ENCODE results near the gene C5orf52.
"Not testable (repeated sequence)": the region's sequence is repeated elsewhere in the genome, so short reads cannot be mapped to it uniquely, and the experiment has no call there.

C5orf52 gene

DNA sequence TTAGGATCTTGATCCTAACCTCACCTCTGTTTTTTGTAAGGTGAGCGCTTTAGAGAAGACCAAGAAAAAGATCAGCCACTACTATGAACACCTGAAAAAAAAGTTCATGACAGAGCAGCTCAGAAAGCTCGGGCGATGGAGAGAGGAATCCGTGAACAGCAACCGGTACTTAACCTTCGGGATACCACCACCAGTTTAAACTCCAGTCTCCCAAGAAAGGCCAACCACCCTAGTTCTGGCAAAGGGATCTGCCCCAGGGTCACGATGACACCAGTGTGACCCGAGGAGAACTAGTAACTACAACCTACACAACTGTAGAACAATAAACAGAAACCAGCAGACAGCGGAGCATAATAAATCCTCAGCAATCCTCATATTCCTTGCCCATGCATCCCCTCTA lies 8.5 kb downstream of the C5orf52 start:
- FAIRE-seq = no peak

DNA sequence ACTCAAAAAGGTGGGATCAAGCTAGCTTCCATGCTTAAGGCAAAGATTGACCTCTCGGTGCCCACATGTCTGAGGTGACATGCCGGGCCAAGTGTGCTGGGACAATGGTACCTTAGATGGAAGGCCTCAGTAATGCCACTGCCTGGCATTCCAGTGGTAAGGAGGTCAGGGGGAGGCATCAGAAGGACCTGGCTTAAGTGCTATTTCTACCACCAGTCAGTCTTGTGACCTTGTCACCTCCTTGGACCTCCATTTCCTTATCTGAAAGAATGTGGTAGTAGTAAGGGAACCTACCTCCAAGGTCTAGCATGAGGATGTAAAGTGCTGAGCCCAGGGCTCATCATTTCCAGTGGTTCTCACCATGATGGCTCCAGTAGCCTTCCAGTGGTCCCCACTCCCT lies 8.9 kb downstream of the C5orf52 start:
- no peak for FAIRE-seq

GRCh38 chr5:157681048-157681447 lies 9.7 kb downstream of the C5orf52 start:
- no peak for FAIRE-seq

GRCh38 chr5:157682257-157682656 lies 10.9 kb downstream of the C5orf52 start:
- FAIRE-seq = no peak

- not testable (repeated sequence) for FAIRE-seq
These were observed 15.2 kb downstream of the C5orf52 start for GRCh38 chr5:157686276-157687197.

DNA sequence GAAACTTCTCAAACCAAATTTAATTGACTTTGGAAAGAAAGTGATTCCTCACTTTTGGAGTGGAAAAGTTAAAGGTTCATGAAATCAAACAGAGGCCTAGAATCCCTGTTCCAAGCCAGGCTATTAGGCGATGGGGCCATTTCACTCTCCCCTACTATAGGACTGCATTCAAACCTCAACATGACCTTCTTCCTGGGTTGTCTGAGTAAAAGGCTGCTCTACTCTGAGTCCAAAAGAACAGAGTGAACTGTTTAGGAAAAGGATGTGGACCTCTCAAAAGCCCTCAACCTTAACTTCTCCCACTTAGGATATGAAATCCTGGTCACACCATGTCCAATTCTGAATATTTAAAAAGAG lies 15.8 kb downstream of the C5orf52 start:
- no peak for FAIRE-seq

DNA sequence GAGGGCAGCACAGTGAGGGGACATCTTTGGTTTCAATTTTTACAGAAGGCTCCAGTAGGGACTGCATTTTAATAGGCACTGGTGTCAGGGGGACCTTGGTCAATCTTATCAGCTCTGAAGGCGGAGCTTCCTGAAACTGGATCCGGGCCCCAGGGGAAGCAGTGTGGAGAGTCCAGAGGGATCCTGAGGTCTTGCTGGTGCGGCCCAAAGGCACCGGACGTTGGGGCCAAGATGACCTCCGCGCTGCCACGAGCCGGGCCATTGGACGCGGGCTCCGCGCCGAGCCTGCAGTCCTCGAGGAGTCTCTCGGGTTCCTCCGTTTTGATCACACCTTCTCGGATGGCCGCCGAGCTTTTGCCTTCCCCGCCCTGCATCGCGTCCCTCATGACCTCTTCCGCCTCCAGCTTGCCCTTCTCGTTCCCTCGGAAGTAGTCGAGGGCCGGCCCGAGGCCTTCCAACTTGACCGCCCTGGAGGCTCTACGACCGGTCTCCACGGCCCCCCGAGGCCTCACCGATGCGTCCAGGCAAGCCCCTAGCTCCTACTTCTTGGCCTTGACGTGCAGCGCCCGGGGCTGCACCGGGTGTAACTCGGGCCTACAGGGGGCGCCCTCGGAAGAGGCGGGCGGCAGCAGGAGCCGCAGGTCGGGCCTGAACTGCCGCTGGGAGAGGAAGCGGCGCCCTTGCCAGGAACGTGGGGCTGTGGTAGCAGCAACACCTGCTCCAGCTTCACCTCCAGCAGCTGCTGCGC lies 18.8 kb downstream of the C5orf52 start:
- no peak for FAIRE-seq

- FAIRE-seq = no peak
These were observed 19.5 kb downstream of the C5orf52 start for GRCh38 chr5:157690690-157691433.

- FAIRE-seq = not testable (repeated sequence)
These were observed 22.5 kb downstream of the C5orf52 start for GRCh38 chr5:157693816-157694215.

GRCh38 chr5:157696154-157696553 lies 24.8 kb downstream of the C5orf52 start:
- not testable (repeated sequence) for FAIRE-seq

DNA sequence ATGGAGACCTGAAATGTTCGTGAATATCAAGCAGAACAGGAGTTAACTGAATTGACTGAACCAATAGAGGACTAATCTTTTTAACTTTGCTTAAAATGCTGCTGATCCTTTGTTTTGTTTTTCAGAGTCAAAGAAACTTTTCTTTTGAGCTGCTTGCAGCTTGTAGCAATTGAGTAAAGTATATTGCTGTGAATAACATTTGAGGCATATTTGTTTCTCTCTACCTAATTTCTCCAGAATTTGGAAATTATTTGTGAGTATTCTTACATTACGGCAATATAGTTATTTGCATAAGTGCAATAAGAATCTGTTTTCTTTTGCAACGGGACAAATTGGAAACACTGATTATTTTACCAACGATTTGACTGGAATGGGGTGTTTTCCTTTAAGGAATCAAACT lies 27.3 kb downstream of the C5orf52 start:
- FAIRE-seq = not testable (repeated sequence)

DNA sequence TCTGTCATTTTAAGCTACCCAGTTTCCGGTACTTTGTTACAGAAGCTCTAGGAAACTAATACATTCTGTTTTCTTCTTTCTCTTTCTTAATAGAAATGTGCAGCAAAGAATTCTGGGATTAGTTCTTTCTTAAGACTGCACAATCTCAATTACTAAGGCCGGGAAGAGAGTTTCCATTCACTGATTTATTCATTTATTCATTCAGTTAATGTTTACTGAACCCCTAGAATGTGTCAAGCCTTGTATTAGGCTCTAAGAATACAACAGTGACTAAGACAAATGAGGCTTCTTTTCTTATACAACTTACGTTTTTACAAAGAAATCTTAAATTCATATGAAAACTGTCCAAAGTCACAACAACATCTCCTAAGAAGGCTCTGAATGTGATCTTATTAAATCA lies 32.4 kb downstream of the C5orf52 start:
- FAIRE-seq = no peak

DNA sequence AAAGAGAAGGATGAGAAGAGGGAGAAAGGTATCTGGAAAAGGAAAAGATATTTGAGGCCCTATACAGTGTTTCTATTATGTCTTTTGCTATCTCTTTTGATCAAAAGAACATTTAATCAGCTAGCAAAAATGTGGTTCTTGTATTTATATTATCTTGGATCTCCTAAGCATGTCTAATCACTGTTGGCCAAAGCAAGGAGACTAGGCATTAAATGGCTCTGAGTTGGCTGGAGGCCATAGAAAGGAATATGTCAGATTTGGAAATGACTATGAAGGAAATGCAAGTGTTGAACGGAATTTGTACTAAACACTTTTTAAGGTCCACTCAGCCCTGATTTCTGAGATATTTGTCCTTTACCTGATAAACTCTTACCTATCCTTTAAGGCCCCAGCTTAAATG lies 37.5 kb downstream of the C5orf52 start:
- no peak for FAIRE-seq

GRCh38 chr5:157709346-157709745 lies 38.0 kb downstream of the C5orf52 start:
- FAIRE-seq = no peak

DNA sequence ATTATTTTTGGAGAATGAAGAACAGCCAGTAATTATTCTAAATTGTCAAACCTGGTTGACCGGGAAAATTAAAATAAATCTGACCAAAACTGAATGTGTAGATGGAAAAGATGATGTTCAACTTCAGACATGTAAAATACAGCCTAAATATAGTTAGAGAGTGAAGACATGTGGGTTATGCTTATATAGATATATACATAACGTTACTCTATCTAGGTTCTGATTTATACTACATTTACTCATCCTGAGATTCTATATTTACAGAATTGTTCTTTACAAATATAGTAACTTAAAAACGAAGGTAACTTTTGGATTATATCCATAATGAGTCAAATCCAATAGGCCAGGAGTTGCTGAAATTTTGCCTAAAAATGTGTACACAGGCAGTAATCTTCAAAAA lies 39.1 kb downstream of the C5orf52 start:
- no peak for FAIRE-seq

GRCh38 chr5:157710882-157711281 lies 39.5 kb downstream of the C5orf52 start:
- FAIRE-seq = no peak

- FAIRE-seq = no peak
These were observed 42.7 kb downstream of the C5orf52 start for GRCh38 chr5:157713830-157714595.

GRCh38 chr5:157714596-157714864 lies 43.2 kb downstream of the C5orf52 start:
- no peak for FAIRE-seq

GRCh38 chr5:157718519-157718918 lies 47.2 kb downstream of the C5orf52 start:
- FAIRE-seq = peak; percentile 78

GRCh38 chr5:157719245-157719644 lies 47.9 kb downstream of the C5orf52 start:
- FAIRE-seq = no peak

GRCh38 chr5:157721159-157721558 lies 49.8 kb downstream of the C5orf52 start:
- no peak for FAIRE-seq

DNA sequence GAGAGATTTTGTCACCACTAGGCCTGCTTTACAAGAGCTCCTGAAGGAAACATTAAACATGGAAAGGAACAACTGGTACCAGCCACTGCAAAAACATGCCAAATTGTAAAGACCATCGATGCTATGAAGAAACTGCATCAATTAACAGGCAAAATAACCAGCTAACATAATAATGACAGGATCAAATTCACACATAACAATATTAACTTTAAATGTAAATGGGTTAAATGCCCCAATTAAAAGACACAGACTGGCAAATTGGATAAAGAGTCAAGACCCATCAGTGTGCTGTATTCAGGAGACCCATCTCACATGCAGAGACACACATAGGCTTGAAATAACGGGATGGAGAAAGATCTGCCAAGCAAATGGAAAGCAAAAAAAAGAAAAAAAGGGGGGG lies 51.6 kb downstream of the C5orf52 start:
- not testable (repeated sequence) for FAIRE-seq

- FAIRE-seq = not testable (repeated sequence)
These were observed 55.3 kb downstream of the C5orf52 start for GRCh38 chr5:157726607-157727006.

Data from endometrium (tissue), 2 donors.